GM23248 (cell line): ENCODE results near the gene CCDC34.

Experiments
- EZH2 ChIP-seq: fragments of 200-600 bp; sonication (generic); IDR thresholded peaks from 2 replicates; pipeline ENCODE4 v1.6.1; 2018; ENCODE audit warnings: antibody characterized with exemption, mild to moderate bottlenecking; ENCODE audit not compliant: insufficient read depth, poor library complexity, severe bottlenecking
- EZH2phosphoT487 ChIP-seq: fragments of 200-600 bp; sonication (generic); IDR thresholded peaks from 2 replicates; pipeline ENCODE4 v1.6.1; 2018; ENCODE audit warnings: antibody characterized with exemption, moderate library complexity, mild to moderate bottlenecking, low read depth; ENCODE audit not compliant: insufficient read depth

- TF ChIP-seq EZH2: no peak
- no peak for TF ChIP-seq EZH2phosphoT487
These were observed 45.3 kb downstream of the CCDC34 start for GRCh38 chr11:27317751-27318150.
